Spleen (tissue), 11 donors: ENCODE data around the gene TCF7L1. TPM values are rescaled to one million over a fixed set of nuclear protein-coding genes. Genes with fewer than 3 reads are reported as not detected.

Experiments
- DNase-seq: peaks from one replicate; pipeline ENCODE4 v3.0.0-alpha.2; 2020
- H3K27ac ChIP-seq, 8 donors: fragments of 200-600 bp; sonication (generic) in 7 of 8; 1 replicate in 4 of 8; 2 replicates in 4 of 8; pipeline versions ENCODE4 v1.5.0 to v1.8.0; 2016 to 2021; ENCODE audit warnings: inconsistent platforms in 4 of 8, mild to moderate bottlenecking in 4 of 8, moderate library complexity in 1 of 8
- H3K27me3 ChIP-seq, 7 donors: fragments of 200-600 bp; sonication (generic) in 6 of 7; replicated peaks in 1 of 7; 1 replicate in 4 of 7; 2 replicates in 3 of 7; pipeline versions ENCODE4 v1.5.0 to v1.8.0; 2016 to 2021; ENCODE audit warnings: inconsistent platforms in 3 of 7, mild to moderate bottlenecking in 1 of 7
- H3K36me3 ChIP-seq, 6 donors: fragments of 200-600 bp; sonication (generic) in 5 of 6; 1 replicate in 4 of 6; 2 replicates in 2 of 6; pipeline versions ENCODE4 v1.5.0 to v1.8.0; 2016 to 2021; ENCODE audit warnings: inconsistent platforms in 2 of 6
- H3K4me1 ChIP-seq, 6 donors: fragments of 200-600 bp; sonication (generic) in 5 of 6; 1 replicate in 3 of 6; 2 replicates in 3 of 6; pipeline versions ENCODE4 v1.5.0 to v1.8.0; 2016 to 2021; ENCODE audit warnings: inconsistent platforms in 3 of 6
- H3K4me3 ChIP-seq, 8 donors: fragments of 200-600 bp; sonication (generic) in 7 of 8; 1 replicate in 4 of 8; 2 replicates in 4 of 8; pipeline versions ENCODE4 v1.5.0 to v1.8.0; 2016 to 2021; ENCODE audit warnings: inconsistent platforms in 4 of 8, mild to moderate bottlenecking in 4 of 8, moderate library complexity in 2 of 8
- H3K9me3 ChIP-seq, 8 donors: fragments of 200-600 bp; sonication (generic) in 7 of 8; 1 replicate in 4 of 8; 2 replicates in 4 of 8; pipeline versions ENCODE4 v1.5.0 to v1.8.0; 2016 to 2021; ENCODE audit warnings: inconsistent platforms in 4 of 8
- CTCF ChIP-seq, 11 experiments: fragments of 200-600 bp in 7 of 11; fragments of 450-650 bp in 4 of 11; sonication (generic) in 4 of 11; IDR thresholded peaks in 8 of 11; conservative IDR thresholded peaks in 3 of 11; 1 replicate in 7 of 11; 2 replicates in 4 of 11; pipeline versions ENCODE4 v1.4.0 to v1.8.0; 2016 to 2021; ENCODE audit warnings: antibody characterized with exemption in 11 of 11, inconsistent platforms in 4 of 11, mild to moderate bottlenecking in 1 of 11
- POLR2A ChIP-seq, 3 donors: fragments of 450-650 bp; IDR thresholded peaks; one replicate each; pipeline ENCODE4 v1.5.1; 2017; ENCODE audit warnings: antibody characterized with exemption in 3 of 3, mild to moderate bottlenecking in 1 of 3
- POLR2AphosphoS5 ChIP-seq, 3 donors: sonication (generic); formaldehyde crosslinking; IDR thresholded peaks; one replicate each; pipeline ENCODE4 v1.5.1; 2017; ENCODE audit warnings: antibody characterized with exemption in 3 of 3
- WGBS, 5 donors: extraction: QIAGEN DNeasy Blood & Tissue Kit in 3 of 5; methylation state at CpG; one replicate each; pipeline versions ENCODE4 v1.1.5 to v1.1.7; 2013 to 2018; 5-methylcytosine and 5-hydroxymethylcytosine counted together
- intact Hi-C: fragments of 100-400 bp; cut with DNase I; formaldehyde crosslinking; loops from one replicate; pipeline ENCODE4 v1.15.0; 2023; ENCODE audit warnings: low total_unique reads
- polyA plus RNA-seq, 3 donors: library from polyadenylated mRNA; stranded (reverse); fragments of 200-250 nt; gene quantifications; one replicate each; pipeline ENCODE4 v1.2.1, GENCODE V29; 2013
- total RNA-seq, 7 donors: library from RNA; depleted of rRNA in 3 of 7; stranded (reverse); fragments of >200 nt in 3 of 7; fragmentation: NEBNext Ultra II Directional in 4 of 7; extraction: Animal tissue kit (Norgen Biotek cat#: 25700) in 4 of 7; gene quantifications; one replicate each; pipeline versions ENCODE4 v1.1.0 to v1.2.1, GENCODE V29; 2016 to 2021
- donor health status: healthy with polysubstance abuse.
- donor health status: DM: no; HTN: no; CAD: no; lungs with moderate emphysema.
- donor health status: DM: no; HTN: no; CAD: no.
- donor health status: Bipolar disorder and iron deficiency.
- donor health status: healthy.
- donor health status: DM: no; HTN: no; CAD: no.
- donor health status: DM: yes; HTN: yes; CAD: no.

The TCF7L1 gene
- total and polyA plus RNA-seq, 10 donors: 2.0 to 15.8 (median 6.4) TPM

DNA sequence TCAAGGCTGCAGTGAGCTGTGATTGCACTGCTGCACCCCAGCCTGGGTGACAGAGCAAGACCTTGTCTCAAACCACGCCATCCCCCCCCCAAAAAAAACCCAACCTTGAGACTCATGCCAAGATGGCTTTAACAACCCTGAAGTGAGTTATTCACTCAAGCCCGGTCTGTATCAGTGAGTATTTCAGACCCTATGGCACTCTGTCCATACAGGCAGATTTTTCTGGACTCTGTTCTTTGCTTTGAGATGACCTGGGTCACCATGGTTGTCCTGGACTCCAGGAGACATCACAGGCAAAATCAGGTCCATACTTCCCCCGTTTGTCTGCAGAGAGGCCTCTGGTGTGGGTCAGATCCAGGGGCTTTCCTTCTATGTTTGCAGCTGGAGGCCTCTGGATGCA lies 102.9 kb downstream of the TCF7L1 start:
- TF ChIP-seq POLR2A (IDR thresholded peaks at IDR 0.05): no peak
- TF ChIP-seq POLR2AphosphoS5 (IDR thresholded peaks at IDR 0.05): no peak
- TF ChIP-seq CTCF (IDR thresholded peaks at IDR 0.05 in 8 of 11, conservative IDR thresholded peaks at IDR 0.05 in 3 of 11): no peak
- Histone ChIP-seq H3K27ac (no peak overlapping the region), H3K4me1 (peaks cover 0 to 22% (median 12%) of the 10 kb centered on the region in 6 donors), H3K4me3 (no peak overlapping the region), H3K36me3 (no peaks in the 10 kb centered on the region), H3K27me3 (peaks cover 0 to 7% (median 0%) of the 10 kb centered on the region in 7 donors), H3K9me3 (no peaks in the 10 kb centered on the region)
- intact Hi-C loops: no loop called here
- 68 to 92% (median 85%) methylated on average over 3 of the region's 3 CpGs for WGBS, 5 donors
- DNase-seq: peak; percentile 24

DNA sequence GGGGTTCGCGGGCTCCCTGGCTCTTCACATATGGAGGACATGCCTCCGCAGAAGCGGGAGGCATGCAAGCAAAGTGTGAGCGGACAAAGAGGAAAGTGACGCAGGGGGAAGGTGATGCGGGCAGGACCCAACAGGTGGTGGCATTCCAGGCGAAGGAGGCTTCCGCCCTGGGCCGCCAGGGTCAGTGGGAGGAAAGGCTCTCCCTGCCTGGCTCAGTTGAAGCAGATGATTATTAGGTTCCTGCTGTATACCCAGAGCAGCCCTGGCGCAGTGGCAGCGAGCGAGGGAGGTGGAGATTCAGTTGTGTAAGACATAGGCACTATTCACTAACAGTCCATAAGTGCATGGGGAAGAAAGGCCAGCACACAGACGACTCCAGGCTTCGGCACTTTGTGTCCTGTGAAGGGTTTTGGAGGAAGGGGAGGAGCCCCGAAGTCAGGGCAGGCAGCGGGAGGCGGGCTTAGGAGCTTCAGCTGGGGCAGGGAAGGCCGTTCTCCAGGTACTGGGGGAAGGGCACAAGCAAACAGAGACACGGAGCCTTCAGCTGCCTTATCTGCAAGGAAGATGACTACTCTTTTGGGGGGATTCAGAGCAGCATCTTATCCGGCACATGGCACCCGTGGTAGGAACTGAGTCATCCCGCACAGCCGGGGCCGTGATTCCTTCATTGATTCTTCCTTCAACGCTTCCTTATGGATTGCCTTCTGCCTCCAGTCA lies 104.8 kb downstream of the TCF7L1 start:
- DNase-seq: peak; percentile 58
- 76 to 83% (median 76%) methylated on average over 25 to 26 of the region's 26 CpGs for WGBS, 5 donors
- intact Hi-C loops: no loop called here
- H3K4me1 ChIP-seq: peaks cover 0 to 32% (median 20%) of the 10 kb centered on the region in 6 donors
- H3K27me3 ChIP-seq: peaks cover 0 to 7% (median 0%) of the 10 kb centered on the region in 7 donors
- no peak overlapping the region for H3K4me3 ChIP-seq
- no peak overlapping the region for H3K27ac ChIP-seq
- TF ChIP-seq CTCF (IDR thresholded peaks at IDR 0.05 in 8 of 11, conservative IDR thresholded peaks at IDR 0.05 in 3 of 11): no peak
- TF ChIP-seq POLR2A (IDR thresholded peaks at IDR 0.05): no peak
- no peak for TF ChIP-seq POLR2AphosphoS5 (IDR thresholded peaks at IDR 0.05)
- no peaks in the 10 kb centered on the region for H3K36me3 ChIP-seq
- no peaks in the 10 kb centered on the region for H3K9me3 ChIP-seq

DNA sequence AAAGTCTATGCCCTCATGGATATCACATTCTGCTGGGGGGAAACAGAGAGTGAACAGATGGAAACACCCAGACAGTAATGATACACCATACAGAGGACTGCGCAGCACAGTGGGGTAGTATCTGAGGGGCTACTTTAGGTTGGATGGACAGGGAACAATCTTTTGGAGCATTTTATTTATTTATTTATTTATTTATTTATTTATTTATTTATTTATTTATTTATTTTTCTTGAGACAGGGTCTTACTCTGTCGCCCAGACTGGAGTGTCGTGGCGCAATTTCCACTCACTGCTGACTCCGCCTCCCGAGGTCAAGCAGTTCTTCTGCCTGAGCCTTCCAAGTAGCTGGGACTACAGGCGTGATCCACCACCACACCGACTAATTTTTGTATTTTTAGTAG lies 105.4 kb downstream of the TCF7L1 start:
- H3K9me3 ChIP-seq: no peaks in the 10 kb centered on the region
- H3K27ac ChIP-seq: no peak overlapping the region
- no peak overlapping the region for H3K4me3 ChIP-seq
- intact Hi-C loops: no loop called here
- WGBS, 5 donors: 88 to 95% (median 92%) methylated on average over 8 of the region's 8 CpGs
- peaks cover 0 to 13% (median 0%) of the 10 kb centered on the region in 7 donors for H3K27me3 ChIP-seq
- DNase-seq: peak; percentile 12
- TF ChIP-seq CTCF (IDR thresholded peaks at IDR 0.05 in 8 of 11, conservative IDR thresholded peaks at IDR 0.05 in 3 of 11) (no peak), POLR2AphosphoS5 (IDR thresholded peaks at IDR 0.05) (no peak), POLR2A (IDR thresholded peaks at IDR 0.05) (no peak)
- H3K4me1 ChIP-seq: peaks cover 0 to 38% (median 22%) of the 10 kb centered on the region in 6 donors
- H3K36me3 ChIP-seq: no peaks in the 10 kb centered on the region

DNA sequence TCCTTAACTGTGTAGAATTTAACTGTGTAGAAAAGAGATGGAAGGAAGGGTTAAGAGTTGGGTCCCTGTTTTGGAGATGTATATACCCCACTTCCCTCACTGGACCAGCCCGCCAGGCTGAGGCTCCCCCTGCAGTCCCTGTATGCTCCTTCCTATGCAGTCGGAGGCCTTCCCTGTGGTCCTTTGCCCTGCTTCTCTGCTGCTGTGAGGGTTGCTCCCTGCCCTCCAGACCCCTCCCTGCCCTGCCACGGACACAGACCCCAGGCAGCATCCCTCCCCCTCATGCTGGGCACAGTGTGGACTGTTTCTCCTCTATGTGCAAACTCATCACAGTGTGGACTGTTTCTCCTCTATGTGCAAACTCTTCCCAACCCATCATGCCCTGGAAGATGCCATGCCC lies 105.9 kb downstream of the TCF7L1 start:
- no peaks in the 10 kb centered on the region for H3K36me3 ChIP-seq
- no peak for TF ChIP-seq POLR2A (IDR thresholded peaks at IDR 0.05)
- no peak for TF ChIP-seq POLR2AphosphoS5 (IDR thresholded peaks at IDR 0.05)
- TF ChIP-seq CTCF (IDR thresholded peaks at IDR 0.05 in 8 of 11, conservative IDR thresholded peaks at IDR 0.05 in 3 of 11): no peak
- intact Hi-C loops: no loop called here
- peaks cover 0 to 43% (median 22%) of the 10 kb centered on the region in 6 donors for H3K4me1 ChIP-seq
- no peaks in the 10 kb centered on the region for H3K9me3 ChIP-seq
- peak overlapping the region in 1 of 8 donors; percentile 33 for H3K27ac ChIP-seq
- peak; percentile 42 for DNase-seq
- WGBS, 5 donors: 76 to 91% (median 85%) methylated on average over 3 of the region's 3 CpGs
- peaks cover 0 to 18% (median 0%) of the 10 kb centered on the region in 7 donors for H3K27me3 ChIP-seq
- no peak overlapping the region for H3K4me3 ChIP-seq
